ENCODE measurements around the gene HILPDA.
"Not testable (repeated sequence)": the region's sequence is repeated elsewhere in the genome, so short reads cannot be mapped to it uniquely, and the experiment has no call there.

Gene HILPDA

DNA sequence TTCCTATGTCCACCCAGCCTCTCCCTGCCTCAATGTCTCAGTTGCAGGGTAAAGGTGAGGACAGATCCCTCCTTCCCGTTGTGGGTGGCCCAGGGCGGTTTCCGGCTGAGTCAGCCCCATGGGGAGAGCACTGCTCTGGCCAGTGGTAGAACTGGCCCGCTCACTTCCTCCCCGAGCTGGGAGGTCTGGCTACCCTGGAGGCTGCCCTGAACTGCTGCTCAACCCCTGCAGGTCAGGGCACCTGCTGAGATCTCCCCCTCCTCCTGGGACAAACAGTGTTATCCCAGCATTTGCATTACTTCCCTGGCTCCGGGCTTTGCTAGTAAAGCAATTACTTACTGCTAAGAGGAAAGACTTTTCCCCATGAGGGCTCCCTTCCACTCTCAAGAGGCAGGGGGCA, 24.5 kb upstream of the HILPDA start:
- no peak for FAIRE-seq
- no peak for DNase-seq (ENCODE audit: low spot score)

GRCh38 chr7:128431754-128432153, 23.9 kb upstream of the HILPDA start:
- FAIRE-seq, result no peak
- DNase-seq (ENCODE audit: low spot score), result no peak

DNA sequence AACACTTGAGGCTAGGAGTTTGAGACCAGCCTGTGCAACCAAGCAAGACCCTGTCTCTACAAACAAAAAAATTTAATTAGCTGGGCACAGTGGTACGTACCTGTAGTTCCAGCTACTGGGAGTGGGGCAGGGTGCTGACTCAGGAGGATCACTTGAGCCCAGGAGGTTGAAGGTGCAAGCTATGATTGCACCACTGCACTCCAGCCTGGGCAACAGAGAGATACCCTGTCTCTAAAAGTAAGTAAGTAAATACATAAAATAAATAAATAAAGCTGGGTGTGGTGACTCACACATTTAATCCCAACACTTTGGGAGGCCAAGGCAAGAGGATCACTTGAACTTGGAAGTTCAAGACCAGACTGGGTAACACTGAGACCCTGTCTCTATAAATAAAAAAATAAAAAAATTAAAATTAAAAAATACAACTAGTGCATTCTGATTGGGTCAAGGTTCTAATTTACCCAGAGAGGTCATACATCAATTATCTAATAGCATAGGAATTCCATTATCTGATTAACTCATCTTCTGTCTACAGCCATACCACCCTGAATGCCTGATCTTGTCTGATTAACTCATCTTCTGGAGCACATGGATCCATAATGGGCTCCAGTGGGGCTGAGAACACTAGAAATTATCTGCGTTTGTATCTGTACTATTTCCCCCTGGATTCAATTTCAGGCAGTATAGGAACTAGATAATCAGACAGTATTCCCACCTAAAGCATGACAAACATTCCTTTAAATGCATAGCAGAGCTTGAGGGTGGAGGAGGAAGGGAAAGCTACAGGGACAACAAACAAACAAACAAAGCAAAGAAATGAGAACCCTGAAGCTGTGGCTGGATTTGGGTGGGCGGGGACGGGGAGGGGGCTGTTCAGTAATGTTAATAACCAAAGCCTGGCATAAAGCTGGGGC, 21.0 kb upstream of the HILPDA start:
- DNase-seq (ENCODE audit: low spot score), result no peak
- no peak for FAIRE-seq

- no peak for FAIRE-seq
- DNase-seq (ENCODE audit: low spot score), result no peak
These were observed 20.4 kb upstream of the HILPDA start for GRCh38 chr7:128435327-128435686.

GRCh38 chr7:128437426-128438332, 18.0 kb upstream of the HILPDA start:
- DNase-seq (ENCODE audit: low spot score) (no peak), FAIRE-seq (no peak)

- FAIRE-seq (no peak), DNase-seq (ENCODE audit: low spot score) (no peak)
These were observed 13.3 kb upstream of the HILPDA start for GRCh38 chr7:128442356-128442755.

DNA sequence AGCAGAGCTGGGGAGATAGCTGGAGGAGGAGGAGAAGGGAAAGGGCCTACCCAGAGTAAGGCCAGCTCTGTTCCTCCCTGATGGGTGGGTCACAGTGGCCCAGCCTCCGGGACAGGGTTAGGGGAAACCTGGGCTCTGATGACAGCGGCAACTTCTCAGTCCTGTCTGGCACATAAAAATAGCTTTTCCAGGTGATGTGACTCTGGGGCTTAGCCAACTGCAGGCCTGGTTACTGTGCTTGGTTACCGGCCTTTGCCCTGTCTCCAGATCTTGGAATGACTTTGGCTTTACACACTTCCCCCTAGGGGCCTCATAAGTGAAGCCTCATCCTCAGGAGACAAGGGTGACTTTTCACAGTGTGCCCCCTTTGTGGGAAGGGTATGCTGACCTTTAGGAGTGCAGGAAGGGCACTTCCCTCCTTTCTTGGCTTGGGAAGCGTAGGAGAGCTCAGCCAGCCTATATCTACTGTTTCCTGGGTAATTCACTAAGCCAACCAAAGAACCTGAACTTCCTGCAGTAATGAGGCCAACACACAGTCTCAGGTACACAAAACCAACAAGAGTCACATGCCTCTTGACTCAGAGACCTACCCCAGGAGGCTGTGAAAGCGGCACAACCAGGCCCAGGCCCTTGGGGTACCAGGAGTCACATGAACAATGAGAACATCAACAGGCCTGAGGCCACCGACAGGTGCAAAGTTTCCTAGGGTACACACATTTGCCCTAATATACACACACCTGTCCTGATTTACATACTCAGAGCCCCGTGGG, 11.7 kb upstream of the HILPDA start:
- DNase-seq (ENCODE audit: low spot score), result no peak
- FAIRE-seq, result no peak

DNA sequence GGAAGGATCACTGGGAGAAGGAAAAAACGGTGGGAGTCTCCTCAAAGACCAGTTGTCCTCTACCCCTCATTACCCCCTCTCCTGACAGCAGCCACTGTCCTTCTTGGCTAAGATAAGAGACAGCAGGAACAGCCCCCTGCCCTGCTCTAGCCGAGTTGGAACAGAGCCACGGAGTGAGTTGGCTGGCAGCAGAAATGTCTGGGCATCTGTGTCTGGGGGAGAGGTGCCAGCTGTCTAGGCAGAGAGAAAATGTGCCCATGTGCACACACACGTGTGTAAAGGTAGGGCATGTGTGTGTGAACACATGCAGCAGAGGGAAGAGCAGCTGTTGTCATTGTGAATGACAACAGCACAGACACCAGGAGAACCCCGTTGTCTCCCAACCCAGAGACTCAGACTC, 9.4 kb upstream of the HILPDA start:
- DNase-seq (ENCODE audit: low spot score) (no peak), FAIRE-seq (no peak)

DNA sequence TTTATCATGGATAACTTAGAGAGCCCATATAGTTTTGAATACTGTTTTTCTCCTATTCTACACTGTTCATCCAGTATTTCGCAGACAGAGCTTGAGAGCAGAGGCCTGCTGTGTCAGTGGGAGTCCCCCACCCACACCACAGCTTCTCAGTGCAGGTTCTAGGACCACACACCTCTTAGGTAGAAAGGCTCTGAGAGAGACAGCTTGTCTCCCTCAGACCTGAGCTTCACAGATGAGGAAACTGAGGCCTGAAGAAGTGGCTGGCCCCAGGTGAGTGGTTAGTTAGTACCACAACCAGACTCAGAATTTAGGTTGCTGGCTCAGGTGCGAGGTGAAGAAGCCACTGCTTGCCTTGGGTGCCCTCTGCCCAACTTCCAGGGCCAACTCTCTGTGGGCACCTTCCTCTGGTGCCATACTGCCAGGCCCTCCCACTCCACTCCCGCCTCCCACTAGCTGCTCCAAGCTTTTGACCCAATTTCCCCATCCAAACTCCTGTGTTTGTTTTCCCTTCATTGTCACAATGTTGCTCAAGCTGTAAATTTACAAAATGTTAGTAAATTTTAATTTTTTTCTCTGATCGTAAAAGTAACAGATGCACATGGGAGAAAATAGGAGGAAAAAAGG, 7.6 kb upstream of the HILPDA start:
- DNase-seq (ENCODE audit: low spot score), result no peak
- no peak for FAIRE-seq

DNA sequence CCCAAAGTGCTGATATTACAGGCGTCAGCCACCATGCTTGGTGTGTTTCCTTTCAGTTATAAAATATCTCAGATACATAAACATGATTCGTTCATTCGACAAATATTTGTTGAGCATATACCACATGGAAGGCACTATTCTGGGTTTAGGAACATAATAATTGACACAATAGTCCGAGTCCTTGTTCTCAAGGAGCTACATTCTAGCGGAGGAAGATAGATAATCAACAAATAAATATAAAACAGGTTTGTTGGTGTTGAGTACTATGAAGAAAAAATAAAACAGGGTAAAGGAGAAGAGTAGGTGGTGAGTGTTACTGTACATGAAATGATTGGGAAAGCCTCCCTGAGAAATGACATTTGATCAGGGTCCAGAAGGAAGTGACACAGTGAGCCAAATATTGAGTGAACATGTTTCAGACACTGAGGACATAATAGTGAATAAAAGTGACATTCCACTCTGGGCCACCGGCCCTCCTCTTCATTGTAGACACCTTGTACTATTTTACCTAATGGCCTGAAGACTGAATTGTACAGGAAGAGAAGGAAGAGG, 6.9 kb upstream of the HILPDA start:
- no peak for DNase-seq (ENCODE audit: low spot score)
- no peak for FAIRE-seq

DNA sequence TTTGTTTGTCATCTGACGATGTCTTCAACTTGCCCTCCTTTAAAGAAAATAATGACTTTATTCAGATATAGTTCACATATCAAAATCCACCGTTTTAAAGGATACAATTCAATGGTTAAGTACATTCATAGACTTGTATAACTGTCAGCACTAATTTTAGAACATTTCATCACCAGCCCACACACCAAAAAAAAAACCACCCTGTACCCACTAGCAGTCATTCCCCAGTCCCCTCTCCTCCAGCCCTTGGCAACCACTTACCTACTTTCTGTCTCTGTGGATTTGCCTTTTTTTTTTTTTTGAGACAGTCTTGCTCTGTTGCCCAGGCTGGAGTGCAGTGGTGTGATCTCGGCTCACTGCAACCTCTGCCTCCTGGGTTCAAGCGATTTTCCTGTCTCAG, 5.3 kb upstream of the HILPDA start:
- FAIRE-seq, result no peak
- no peak for DNase-seq (ENCODE audit: low spot score)

- DNase-seq (ENCODE audit: low spot score) (no peak), FAIRE-seq (no peak)
These were observed 4.8 kb upstream of the HILPDA start for GRCh38 chr7:128450913-128451312.

- FAIRE-seq (no peak), DNase-seq (ENCODE audit: low spot score) (no peak)
These were observed 3.1 kb upstream of the HILPDA start for GRCh38 chr7:128452552-128452951.

- peak; percentile 21 for DNase-seq (ENCODE audit: low spot score)
- FAIRE-seq, result no peak
These were observed 1.6 kb upstream of the HILPDA start for GRCh38 chr7:128453836-128454804.

- no peak for DNase-seq (ENCODE audit: low spot score)
- FAIRE-seq, result no peak
These were observed 703 bp upstream of the HILPDA start for GRCh38 chr7:128454808-128455542.

DNA sequence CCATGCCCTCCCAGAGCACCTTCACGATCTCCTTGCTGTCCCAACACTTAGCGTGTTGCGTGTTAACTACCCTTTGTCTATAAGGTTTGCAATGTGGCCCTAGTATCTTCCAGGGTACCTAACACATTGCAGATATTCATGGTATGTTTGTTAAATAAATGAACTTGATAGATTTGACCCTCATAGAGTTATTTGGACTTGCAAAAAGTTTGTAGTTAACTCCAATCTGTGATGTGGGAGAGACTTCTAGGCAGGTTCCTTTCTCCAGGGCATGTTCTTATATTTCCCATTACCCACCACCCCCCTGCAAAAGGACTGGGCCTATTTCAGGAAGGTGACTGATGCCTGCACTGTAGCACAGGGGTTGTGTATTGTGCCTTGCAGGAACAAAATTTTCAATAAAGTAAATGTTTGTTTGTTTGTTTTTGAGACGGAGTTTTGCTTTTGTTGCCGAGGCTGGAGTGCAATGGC, 612 bp downstream of the HILPDA start:
- DNase-seq (ENCODE audit: low spot score), result no peak

DNA sequence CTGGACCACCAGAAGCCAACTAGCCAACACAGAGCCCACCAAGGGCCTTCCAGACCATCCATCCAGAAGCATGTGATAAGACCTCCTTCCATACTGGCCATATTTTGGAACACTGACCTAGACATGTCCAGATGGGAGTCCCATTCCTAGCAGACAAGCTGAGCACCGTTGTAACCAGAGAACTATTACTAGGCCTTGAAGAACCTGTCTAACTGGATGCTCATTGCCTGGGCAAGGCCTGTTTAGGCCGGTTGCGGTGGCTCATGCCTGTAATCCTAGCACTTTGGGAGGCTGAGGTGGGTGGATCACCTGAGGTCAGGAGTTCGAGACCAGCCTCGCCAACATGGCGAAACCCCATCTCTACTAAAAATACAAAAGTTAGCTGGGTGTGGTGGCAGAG, 1.7 kb downstream of the HILPDA start:
- not testable (repeated sequence) for DNase-seq (ENCODE audit: low spot score); FAIRE-seq

More for the DNA sequence above, 612 bp downstream of the HILPDA start:
- FAIRE-seq, result no peak

DNA sequence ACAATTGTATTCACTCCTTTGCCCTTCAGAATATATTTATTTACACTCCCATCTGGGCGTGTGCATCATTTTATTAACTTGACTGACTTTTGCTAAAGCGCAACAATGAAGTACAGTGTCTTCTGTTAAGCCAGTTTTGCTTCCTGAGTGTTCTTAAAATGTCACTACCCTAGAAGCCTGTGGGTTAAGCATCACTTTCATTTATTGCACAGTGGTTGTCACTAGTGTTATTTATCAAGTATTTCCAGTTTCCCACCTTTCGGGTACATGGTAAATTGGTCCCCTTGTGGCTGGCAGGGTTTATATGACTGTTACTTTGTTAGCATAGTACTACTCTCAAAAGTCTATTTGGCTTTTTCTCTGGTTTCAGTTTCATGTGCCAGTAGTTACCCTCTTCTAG, 3.3 kb downstream of the HILPDA start:
- no peak for FAIRE-seq

DNA sequence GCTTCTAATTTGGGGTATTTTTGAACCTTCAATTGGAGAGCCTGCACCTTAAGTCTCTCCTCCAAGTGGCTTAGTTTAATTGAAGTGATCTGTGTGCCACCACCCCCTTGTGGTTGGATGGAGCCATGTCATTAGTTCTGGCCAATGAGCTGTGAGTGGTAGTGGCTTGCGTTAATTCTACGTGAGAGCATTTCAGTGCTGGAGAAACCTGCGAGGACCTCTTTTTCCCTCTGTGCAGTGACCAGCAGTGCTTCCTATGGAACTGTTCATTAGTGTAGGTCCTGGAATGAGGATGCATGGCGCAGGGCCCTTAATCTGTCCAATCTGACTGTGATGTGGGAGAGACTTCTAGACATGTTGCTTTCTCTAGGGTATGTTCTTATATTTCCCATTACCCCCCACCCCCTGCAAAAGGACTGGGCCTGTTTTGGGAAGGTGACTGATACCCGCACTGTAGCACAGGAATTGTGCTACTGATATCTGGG, 3.8 kb downstream of the HILPDA start:
- FAIRE-seq, result no peak
- peak; percentile 45 for DNase-seq (ENCODE audit: low spot score)

More for the DNA sequence above, 3.3 kb downstream of the HILPDA start:
- no peak for DNase-seq (ENCODE audit: low spot score)

Data from RCC 7860 (cell line).